Fibroblast of skin of scalp (primary cell): ENCODE data around the gene COMMD7.

ENCODE experiments used
- DNase-seq: peaks from one replicate; pipeline ENCODE4 v3.0.0-alpha.2; 2013

Gene COMMD7

GRCh38 chr20:32675223-32675975 is 67.9 kb downstream of the COMMD7 start:
- DNase-seq, result no peak

DNA sequence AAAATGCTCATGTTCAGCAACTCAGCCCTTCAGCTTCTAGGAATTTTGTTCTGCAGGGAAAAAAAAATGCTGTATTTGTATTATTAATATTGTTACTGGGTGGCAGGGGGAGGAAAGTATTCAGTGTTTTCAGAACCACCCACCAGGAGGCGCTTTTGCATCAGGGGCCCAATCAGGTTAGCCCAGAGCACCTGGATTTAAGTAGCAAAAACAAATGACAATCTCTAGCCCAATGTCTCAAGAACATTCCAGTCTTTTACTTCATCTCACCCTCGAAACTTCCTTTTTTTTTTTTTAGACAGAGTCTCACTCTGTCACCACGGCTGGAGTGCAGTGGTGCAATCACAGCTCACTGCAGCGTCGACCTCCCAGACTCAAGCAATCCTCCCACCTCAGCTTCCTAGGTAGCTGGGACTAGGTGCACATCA is 68.9 kb downstream of the COMMD7 start:
- peak; percentile 49 for DNase-seq

GRCh38 chr20:32672982-32673851 is 70.0 kb downstream of the COMMD7 start:
- no peak for DNase-seq

- no peak for DNase-seq
Measured at GRCh38 chr20:32672394-32672981, 70.8 kb downstream of the COMMD7 start.

GRCh38 chr20:32670773-32671455 is 72.4 kb downstream of the COMMD7 start:
- DNase-seq, result no peak

GRCh38 chr20:32667027-32667426 is 76.2 kb downstream of the COMMD7 start:
- DNase-seq, result no peak

DNA sequence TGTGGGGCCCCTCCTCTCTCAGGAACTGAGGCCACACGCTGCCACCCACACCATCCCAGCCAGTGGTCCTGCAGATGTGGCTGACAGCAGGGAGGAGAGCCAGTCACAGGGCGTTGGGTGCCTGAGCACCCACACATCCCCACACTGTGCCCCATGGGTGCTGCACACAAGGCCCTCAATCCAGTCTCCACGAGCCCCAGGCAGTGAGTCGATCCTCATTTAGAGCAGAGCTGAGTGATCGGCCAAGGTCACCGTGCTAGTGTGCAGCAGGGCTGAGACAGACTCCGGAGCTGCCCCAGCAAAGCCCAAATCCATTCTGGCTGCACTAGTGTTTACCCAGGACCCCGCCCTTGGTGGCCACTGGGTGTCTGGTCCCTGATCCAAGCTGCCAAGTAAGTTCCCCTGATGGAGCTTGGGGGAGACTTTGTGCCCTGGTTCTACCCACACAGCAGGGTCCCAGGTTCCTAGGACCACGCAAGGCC is 78.5 kb downstream of the COMMD7 start:
- no peak for DNase-seq

GRCh38 chr20:32664012-32664677 is 79.1 kb downstream of the COMMD7 start:
- no peak for DNase-seq

GRCh38 chr20:32663335-32664011 is 79.8 kb downstream of the COMMD7 start:
- no peak for DNase-seq

DNA sequence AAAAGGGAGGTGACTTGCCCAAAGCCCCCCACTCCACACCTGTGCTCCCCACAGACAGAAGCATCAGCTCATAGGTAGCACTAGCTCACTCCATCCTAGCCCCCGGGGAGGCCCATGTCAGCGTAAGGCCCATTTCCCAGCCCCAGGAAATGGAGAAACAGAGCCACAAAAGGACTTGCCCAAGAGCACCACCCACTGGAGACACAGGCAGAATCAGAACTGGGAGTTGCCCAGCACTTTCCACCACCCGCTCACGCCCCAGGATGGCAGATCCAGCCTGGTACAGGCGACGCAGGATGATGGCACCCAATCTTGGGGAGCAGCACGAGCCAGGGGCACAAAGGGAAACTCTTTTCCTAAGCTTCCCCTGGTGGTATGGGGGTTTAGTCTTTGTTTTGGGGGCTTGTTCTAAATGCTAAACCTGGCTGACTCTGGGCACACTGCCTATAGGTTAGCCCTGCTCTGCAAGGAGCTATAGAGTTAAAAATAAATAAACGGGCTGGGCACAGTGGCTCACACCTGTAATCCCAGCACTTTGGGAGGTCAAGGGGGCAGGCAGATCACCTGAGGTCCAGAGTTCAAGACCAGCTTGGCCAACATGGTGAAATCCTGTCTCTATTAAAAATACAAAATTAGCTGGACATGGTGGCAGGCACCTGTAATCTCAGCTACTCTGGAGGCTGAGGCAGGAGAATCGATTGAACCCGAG is 81.3 kb downstream of the COMMD7 start:
- no peak for DNase-seq

- no peak for DNase-seq
Measured at GRCh38 chr20:32660661-32661060, 82.6 kb downstream of the COMMD7 start.

DNA sequence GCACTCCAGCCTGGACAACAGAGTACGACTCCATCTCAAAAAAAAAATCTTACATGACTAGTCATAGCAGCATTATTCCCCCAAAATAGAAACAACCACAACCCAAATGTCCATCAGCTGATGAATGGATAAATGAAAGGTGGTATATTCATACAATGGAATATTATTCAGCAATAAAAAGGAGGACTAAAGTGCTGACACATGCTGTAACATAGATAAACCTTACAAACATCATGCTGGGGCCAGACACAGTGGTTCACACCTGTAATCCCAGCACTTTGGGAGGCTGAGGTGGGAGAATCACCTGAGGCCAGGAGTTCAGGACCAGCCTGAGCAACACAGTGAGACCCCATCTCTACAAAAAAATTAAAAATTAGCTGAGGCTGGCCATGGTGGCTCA is 86.4 kb downstream of the COMMD7 start:
- no peak for DNase-seq

DNA sequence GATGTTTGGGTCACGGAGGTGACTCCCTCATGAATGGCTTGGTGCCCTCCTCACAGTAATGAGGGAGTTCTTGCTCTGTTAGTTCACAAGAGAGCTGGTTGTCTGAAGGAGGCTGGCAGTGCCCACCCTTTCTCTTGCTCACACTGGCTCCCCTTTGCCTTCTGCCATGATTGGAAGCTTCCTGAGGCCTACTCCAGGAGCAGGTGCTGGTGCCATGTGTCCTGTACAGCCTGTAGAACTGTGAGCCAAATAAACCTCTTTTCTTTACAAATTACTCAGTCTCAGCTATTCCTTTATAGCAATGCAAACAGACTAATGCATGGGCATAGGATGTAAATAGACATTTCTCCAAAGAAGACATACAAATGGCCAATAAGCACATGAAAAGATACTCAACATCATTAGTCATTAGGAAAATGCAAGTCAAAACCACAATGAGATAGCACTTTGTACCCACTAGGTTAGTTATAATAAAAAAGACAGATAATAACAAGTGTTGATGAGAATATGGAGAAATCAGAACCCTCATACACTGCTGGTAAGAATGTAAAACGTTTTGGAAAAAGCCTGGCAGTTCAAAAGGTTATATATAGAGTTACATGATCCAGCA is 87.3 kb downstream of the COMMD7 start:
- DNase-seq, result no peak

DNA sequence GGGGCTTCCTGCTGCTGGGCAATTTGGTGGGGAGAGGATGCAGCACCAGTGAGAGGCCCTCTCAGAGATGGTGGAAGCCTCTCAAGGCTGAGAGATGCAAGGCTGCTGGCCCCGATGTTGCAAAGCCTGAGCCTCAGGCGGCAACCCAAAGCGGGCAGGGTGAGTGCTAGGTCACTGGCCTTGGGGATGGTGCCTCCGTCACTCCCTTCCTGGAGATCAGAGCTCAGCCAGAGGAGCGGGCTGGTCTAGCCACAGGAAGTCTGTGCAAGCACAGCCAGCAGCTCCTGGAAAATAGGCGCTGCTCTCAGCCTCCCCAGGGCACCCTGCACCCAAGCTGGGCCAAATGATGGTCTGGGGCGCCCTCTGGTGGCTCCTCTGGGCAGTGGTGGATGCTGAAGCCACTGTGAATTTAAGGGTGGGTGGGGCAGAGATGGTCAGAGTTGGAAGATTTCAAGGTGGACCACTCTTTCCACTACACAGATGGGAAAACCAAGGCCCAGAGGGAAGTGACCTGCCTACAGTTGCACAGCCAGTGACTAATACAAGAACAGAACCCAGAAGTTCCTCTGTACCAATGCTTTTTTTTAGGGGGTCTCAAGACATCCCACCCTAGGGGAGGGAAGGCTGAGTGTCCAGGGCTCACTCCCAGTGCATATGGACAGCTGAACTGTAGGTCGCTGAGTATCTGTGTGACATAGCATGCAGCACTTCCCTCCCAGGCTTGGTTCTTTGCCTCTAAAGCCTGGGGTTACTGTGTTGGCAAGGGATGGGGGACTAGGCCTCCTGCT is 90.3 kb downstream of the COMMD7 start:
- peak; percentile 80 for DNase-seq
